Measurements from ENCODE around the gene PCDH9. TPM values are rescaled to one million over a fixed set of nuclear protein-coding genes. Genes with fewer than 3 reads are reported as not detected.

PCDH9 gene
- total and polyA plus RNA-seq, 8 donors, result 0.46 to 3.8 (median 1.5) TPM

DNA sequence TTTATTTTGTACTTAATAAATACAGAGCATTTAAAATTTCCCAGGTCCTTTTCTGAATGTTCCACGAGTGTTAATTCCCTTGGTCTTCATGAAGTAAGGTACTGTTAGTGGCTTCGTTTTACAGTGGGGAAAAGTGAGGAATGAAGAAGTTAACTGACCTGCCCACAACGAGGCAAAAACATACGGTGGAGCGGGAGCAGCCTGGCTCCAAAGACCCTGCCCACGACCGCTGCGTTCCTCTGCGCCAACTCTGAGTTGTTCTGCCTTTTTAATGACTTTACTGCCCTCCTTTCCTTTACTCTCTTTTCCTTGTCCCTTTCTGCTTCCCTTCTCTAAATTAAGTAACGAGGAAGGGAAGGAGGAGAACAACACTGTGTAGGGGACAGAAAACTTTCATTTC, 392.9 kb downstream of the PCDH9 start:
- no peak for TF ChIP-seq CTCF (IDR thresholded peaks at IDR 0.05)
- FAIRE-seq (no peak), DNase-seq (no peak), ATAC-seq (no peak)
- Histone ChIP-seq H3K9me3 (no peaks in the 10 kb centered on the region), H3K27ac (no peak overlapping the region), H3K36me3 (no peaks in the 10 kb centered on the region), H3K4me3 (no peak overlapping the region), H3K4me1 (no peaks in the 10 kb centered on the region), H3K27me3 (no peaks in the 10 kb centered on the region)
- intact Hi-C loops (cut with DNase I), result no loop called here
- WGBS, 2 donors, result 63 to 81% methylated on average over 10 of the region's 10 CpGs

- ATAC-seq (peak in 3 of 4 donors; percentile 43 to 60 (median 53)), DNase-seq (peak; percentile 19 to 74 (median 55)), FAIRE-seq (no peak)
- Histone ChIP-seq H3K36me3 (no peaks in the 10 kb centered on the region), H3K4me1 (no peaks in the 10 kb centered on the region), H3K4me3 (no peak overlapping the region), H3K9me3 (no peaks in the 10 kb centered on the region), H3K27ac (no peak overlapping the region), H3K27me3 (no peaks in the 10 kb centered on the region)
- TF ChIP-seq CTCF (IDR thresholded peaks at IDR 0.05), result no peak
- WGBS, 2 donors, result 15 to 18% methylated on average over 9 of the region's 9 CpGs
- intact Hi-C loops (cut with DNase I), result no loop called here
Measured at GRCh38 chr13:66835040-66835628, 395.0 kb downstream of the PCDH9 start.

- Histone ChIP-seq H3K36me3 (no peaks in the 10 kb centered on the region), H3K9me3 (no peaks in the 10 kb centered on the region), H3K4me3 (no peak overlapping the region), H3K27me3 (no peaks in the 10 kb centered on the region), H3K4me1 (no peaks in the 10 kb centered on the region), H3K27ac (no peak overlapping the region)
- no peak for FAIRE-seq
- DNase-seq, result no peak
- WGBS, 2 donors, result 65 to 73% methylated on average over 2 of the region's 2 CpGs
- no peak for TF ChIP-seq CTCF (IDR thresholded peaks at IDR 0.05)
- ATAC-seq, result no peak
- intact Hi-C loops (cut with DNase I), result no loop called here
Measured at GRCh38 chr13:66830940-66831716, 399.0 kb downstream of the PCDH9 start.

DNA sequence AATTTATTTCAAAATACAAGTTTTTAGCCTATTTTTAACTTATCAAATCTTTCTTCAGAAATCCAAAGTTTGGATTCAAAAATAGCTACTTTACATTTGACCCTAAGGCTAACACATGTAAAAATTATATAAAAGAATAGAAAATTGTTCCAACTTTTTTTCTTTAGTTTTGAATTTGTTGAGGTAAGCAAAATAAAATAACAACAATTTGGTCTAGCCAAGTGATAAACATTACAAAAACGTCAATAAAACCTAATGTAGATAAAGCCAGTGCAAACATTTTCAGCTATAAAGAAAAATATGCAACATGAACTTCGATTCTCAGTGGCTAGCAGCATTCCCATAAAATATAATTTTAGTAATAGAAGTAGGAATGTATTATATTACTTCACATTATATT, 400.3 kb downstream of the PCDH9 start:
- FAIRE-seq (no peak), DNase-seq (no peak), ATAC-seq (no peak)
- no peak for TF ChIP-seq CTCF (IDR thresholded peaks at IDR 0.05)
- H3K4me3 ChIP-seq, result no peak overlapping the region
- WGBS, 2 donors, result 28 to 29% methylated on average over 2 of the region's 2 CpGs
- H3K36me3 ChIP-seq, result no peaks in the 10 kb centered on the region
- H3K27me3 ChIP-seq, result no peaks in the 10 kb centered on the region
- H3K9me3 ChIP-seq, result no peaks in the 10 kb centered on the region
- no peaks in the 10 kb centered on the region for H3K4me1 ChIP-seq
- intact Hi-C loops (cut with DNase I), result no loop called here
- no peak overlapping the region for H3K27ac ChIP-seq

DNA sequence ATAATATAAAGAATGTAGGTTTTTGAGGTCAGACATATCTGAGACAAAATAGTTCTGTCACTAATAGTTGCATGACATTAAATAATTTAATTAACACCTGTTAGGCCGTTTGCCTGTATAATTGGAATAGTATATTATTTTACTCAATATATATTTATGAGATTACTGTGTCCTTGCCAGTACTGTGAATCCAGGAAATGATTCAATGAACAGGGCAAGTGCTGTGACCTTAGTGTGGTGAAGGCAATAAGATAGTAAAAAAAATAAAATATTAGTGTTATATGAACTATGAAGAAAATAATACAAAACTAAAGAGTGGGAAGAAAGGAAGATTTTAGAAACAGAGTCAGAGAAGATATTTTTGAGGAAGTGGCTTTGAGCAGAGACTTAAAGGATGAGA, 403.7 kb downstream of the PCDH9 start:
- no peak for FAIRE-seq
- H3K4me3 ChIP-seq, result no peak overlapping the region
- H3K9me3 ChIP-seq, result no peaks in the 10 kb centered on the region
- no peaks in the 10 kb centered on the region for H3K36me3 ChIP-seq
- no peak for DNase-seq
- no peaks in the 10 kb centered on the region for H3K4me1 ChIP-seq
- no peak for ATAC-seq
- no peak for TF ChIP-seq CTCF (IDR thresholded peaks at IDR 0.05)
- intact Hi-C loops (cut with DNase I), result no loop called here
- no peaks in the 10 kb centered on the region for H3K27me3 ChIP-seq
- WGBS, 2 donors, result 32 to 49% methylated on average over 1 of the region's 1 CpG
- H3K27ac ChIP-seq, result no peak overlapping the region
